CD4-positive, alpha-beta T cell treated with Interferon gamma for 1 hour (primary cell): Measurements from ENCODE around the gene ATG2A.

Experiments used
- DNase-seq: peaks from one replicate; pipeline ENCODE4 v3.0.0-alpha.2; 2020

Gene ATG2A

GRCh38 chr11:64916775-64917662 lies at the start of gene ATG2A:
Gene ATG2A (minus strand): TSS chr11:64917209. CDS start chr11:64917135, 74 bp downstream.
- DNase-seq, result peak; percentile 99

GRCh38 chr11:64963072-64963631 lies 46.1 kb upstream of the ATG2A start:
- DNase-seq, result no peak

GRCh38 chr11:64960719-64961118 lies 43.7 kb upstream of the ATG2A start:
- no peak for DNase-seq

GRCh38 chr11:64959498-64959897 lies 42.5 kb upstream of the ATG2A start:
- DNase-seq, result no peak

GRCh38 chr11:64954201-64954600 lies 37.2 kb upstream of the ATG2A start:
- DNase-seq, result no peak

- DNase-seq, result no peak
Observed at GRCh38 chr11:64951529-64951928, 34.5 kb upstream of the ATG2A start.

- DNase-seq, result no peak
Observed at GRCh38 chr11:64947208-64947814, 30.3 kb upstream of the ATG2A start.

- DNase-seq, result no peak
Observed at GRCh38 chr11:64936539-64936938, 19.5 kb upstream of the ATG2A start.

- no peak for DNase-seq
Observed at GRCh38 chr11:64935359-64936081, 18.5 kb upstream of the ATG2A start, which contains the start of gene GPHA2. Gene GPHA2 (minus strand): TSS chr11:64935893. CDS start chr11:64935460, 433 bp downstream.

- no peak for DNase-seq
Observed at GRCh38 chr11:64934682-64935358, 17.8 kb upstream of the ATG2A start.

GRCh38 chr11:64933935-64934681 lies 17.1 kb upstream of the ATG2A start:
- no peak for DNase-seq

- DNase-seq, result no peak
Observed at GRCh38 chr11:64933213-64933934, 16.4 kb upstream of the ATG2A start.

GRCh38 chr11:64932324-64932723 lies 15.3 kb upstream of the ATG2A start:
- no peak for DNase-seq

GRCh38 chr11:64931290-64931689 lies 14.3 kb upstream of the ATG2A start:
- DNase-seq, result no peak

GRCh38 chr11:64930340-64930739 lies 13.3 kb upstream of the ATG2A start:
- DNase-seq, result no peak

- DNase-seq, result no peak
Observed at GRCh38 chr11:64929625-64930024, 12.6 kb upstream of the ATG2A start.

GRCh38 chr11:64928957-64929356 lies 11.9 kb upstream of the ATG2A start:
- no peak for DNase-seq

- no peak for DNase-seq
Observed at GRCh38 chr11:64926689-64927088, 9.7 kb upstream of the ATG2A start.

- no peak for DNase-seq
Observed at GRCh38 chr11:64925536-64926436, 8.8 kb upstream of the ATG2A start.

- DNase-seq, result no peak
Observed at GRCh38 chr11:64924910-64925284, 7.9 kb upstream of the ATG2A start.
